ENCODE measurements around the gene TOMM22.
A peak's percentile ranks its signal among the peaks of the same experiment; 100 is the strongest.
"Not testable (repeated sequence)": the region's sequence is repeated elsewhere in the genome, so short reads cannot be mapped to it uniquely, and the experiment has no call there.

Gene TOMM22

DNA sequence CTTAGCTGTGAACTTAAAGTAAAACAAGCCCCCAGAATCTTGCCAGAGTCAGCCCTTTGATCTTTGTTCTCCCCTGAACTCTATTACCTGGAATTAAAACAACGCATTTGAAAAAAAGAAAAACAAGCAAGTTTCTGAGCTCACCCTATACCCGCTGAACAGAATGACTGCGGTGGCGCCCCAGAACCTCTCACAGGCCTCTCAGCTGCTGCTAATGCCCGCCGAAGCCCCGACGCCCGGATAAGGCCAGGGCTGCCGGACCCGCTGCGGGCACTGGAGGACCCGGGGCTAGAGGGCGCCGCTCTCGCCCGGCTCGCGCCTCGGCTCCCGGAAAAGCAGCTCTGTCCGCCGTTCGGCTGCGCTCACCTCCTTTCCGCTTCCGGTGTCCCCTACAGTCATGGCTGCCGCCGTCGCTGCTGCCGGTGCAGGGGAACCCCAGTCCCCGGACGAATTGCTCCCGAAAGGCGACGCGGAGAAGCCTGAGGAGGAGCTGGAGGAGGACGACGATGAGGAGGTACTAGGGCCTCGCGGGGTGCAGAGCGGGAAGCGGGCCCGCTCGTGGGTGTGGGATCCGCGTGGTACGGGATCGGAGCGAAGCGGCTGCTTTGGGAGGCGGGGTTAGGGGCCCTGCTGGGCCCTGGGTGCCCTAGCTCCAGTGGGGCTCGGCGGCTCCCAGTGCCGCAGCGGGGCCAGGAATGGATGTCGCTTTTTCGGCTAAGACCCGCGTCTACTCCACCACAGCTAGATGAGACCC, at the start of gene TOMM22:
TSS of gene TOMM22 (plus strand) at position 376 of the 754 bp plus-strand sequence. CDS start at position 398, 22 bp downstream.
- DNase-seq: peak; percentile 92 to 96 (median 95)

DNA sequence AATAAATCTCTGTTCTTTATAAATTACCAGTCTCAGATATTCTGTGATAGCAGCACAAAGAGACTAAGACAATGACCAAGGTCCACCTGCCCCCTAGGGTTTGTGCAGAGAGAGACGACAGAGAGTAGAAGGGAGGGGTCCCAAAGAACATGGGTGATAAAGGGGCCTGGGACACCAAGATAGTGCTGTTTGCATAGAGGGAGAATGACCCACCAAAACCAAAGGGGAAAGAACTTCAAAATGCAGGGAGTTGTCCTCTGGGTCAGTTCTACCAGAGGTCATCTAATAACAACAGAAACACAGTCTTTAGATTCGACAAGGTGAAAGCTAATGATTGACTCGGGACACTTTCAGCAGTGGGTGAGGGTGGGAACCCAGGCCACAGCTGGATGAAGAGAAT, 49.2 kb upstream of the TOMM22 start:
- no peak for DNase-seq

DNA sequence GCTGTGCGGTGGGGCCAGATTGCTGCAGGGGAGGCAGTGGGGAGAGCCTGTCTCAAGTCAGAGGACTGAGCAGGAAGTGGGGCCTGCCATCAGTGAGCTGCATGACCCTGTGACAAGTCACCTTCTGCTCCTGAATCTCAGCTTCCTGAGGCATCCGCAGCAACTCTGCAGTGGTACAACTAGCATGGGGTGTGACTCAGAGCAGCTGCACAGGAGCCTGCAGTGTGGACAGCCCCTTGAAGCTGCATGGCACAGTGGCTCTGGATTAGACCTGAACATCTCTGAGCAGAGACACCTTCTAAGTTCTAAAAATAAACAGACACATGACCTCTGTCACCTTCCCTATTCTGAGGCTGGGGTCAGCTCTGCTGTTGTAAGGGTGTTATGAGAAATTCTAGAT, 43.5 kb upstream of the TOMM22 start:
- no peak for DNase-seq

DNA sequence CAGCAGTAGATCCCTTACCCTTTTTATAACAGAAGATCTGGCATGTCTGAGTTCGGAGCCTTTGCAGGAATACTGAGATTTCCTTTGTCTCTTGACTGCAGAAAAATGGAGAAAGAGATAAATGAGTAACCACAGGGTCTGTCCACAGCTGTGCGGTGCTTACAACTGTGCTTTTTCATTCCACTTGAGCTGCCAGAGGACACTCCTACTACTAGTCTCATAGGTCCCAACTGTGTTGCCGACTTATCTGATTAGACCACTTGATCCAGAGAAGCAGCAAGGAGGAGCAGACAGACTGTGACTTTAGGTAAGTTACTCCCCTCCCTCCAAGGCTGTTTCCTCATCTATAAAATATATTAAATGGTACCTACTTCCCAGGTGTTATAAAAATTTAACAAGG, 43.0 kb upstream of the TOMM22 start:
- DNase-seq: no peak

DNA sequence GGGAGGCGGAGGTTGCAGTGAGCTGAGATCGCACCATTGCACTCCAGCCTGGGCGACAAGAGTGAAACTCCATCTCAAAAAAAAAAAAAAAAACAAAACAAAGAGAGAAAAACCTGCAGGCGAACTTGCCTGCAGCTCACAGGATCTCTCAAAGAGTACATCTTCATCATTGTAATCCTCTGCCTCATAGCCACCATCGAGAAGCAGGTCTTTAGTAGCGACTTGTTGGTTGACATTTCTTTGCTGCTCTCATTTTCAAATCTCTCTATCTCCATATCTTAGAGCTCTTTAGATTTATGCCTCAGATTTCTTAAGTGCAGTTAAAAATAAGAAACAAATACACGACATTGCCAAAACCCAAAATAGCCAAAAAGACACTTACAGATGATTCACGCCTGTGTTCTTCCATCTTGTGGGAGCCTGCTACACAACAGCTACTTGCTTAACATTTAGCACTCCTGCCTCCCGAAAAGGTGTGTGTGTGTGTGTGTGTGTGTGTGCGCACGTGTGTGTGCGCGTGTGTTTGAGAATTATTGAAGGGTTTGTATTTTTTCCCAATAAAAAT, 40.2 kb upstream of the TOMM22 start:
- no peak for DNase-seq

- DNase-seq: not testable (repeated sequence)
Observed at GRCh38 chr22:38644245-38644644, 37.5 kb upstream of the TOMM22 start.

- DNase-seq: no peak
Observed at GRCh38 chr22:38645430-38645829, 36.3 kb upstream of the TOMM22 start.

DNA sequence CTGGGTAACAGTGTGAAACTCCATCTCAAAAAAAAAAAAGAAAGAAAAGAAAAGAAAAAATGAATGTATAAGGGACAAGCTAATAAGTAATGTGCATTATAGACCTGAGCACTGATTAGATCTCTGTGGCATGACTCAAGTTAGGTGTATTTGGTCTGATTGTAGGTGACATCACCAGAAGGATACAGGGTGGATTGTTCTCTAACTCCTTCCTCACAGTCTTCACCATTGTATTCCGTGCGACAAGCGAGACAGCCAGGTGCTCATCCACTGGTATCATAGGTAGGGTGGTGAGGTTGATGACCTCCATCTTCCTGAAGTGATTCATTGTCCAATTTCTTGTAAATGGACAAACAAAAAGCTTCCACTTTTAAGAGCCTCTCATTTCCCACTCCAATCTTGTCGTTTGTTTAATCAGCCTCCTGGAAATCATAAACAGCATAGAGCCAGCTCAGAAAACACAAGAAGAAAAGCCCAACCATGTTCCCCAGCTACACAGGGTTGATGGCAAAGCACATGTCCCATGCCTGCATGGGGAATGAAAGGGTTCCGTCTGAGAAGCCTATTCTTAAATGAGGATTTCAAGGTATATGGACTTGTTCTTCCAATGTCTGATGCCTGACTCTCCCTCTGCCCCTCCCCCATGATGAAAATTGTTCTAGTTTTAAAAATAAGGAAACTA, 31.8 kb upstream of the TOMM22 start:
- DNase-seq: no peak

- no peak for DNase-seq
Observed at GRCh38 chr22:38652859-38653258, 28.9 kb upstream of the TOMM22 start.

DNA sequence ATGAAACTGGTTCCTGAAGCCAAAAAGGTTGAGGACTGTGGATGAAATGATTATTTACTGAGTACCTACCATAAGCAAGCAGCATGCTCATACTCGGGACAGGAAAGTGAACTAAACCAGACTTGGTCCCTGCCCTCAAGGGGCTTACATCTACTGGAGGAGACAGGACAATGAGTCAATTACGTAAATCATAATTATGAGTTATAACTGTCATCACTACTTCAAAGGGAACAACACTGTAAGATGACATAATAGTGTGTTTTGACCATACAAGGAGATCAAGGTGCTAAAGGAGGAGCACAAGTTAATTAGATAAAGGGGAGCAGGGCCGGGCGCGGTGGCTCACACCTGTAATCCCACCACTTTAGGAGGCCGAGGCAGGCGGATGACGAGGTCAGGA, 28.0 kb upstream of the TOMM22 start:
- DNase-seq: no peak

DNA sequence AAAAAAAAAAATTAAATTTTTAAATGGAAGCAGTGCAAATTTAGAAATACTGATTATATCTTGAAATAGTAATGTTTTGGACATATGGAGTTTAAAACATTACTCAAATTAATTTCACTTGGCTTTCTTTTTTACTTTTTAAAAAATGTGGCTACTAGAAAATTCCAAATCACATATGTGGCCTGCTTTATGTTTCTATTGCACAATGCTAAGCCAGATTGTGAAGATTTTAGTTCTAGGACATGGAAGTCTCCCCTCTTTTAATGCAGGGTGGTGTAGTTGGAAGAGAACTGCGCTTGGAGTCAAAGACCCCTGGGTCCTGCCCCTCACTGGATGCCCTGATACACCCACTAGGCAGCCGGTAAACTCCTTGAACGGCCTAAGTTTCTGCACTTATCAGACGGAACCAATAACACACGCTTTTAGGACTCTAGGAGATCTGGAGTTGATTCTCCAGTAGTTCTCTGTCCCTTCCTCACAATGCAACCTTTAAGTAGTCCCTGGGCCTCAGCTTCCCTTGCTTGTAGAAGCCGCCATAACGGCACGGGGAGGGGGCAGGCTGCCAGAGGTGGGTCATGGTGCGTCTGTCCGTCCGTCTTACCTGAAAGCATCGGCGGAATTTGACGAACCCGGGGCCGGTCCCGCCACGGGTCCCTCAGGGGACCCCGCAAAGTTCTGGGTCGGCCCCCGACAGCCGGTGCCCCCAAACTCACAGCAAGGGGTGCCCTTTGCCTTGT, 26.1 kb upstream of the TOMM22 start:
- DNase-seq: no peak

DNA sequence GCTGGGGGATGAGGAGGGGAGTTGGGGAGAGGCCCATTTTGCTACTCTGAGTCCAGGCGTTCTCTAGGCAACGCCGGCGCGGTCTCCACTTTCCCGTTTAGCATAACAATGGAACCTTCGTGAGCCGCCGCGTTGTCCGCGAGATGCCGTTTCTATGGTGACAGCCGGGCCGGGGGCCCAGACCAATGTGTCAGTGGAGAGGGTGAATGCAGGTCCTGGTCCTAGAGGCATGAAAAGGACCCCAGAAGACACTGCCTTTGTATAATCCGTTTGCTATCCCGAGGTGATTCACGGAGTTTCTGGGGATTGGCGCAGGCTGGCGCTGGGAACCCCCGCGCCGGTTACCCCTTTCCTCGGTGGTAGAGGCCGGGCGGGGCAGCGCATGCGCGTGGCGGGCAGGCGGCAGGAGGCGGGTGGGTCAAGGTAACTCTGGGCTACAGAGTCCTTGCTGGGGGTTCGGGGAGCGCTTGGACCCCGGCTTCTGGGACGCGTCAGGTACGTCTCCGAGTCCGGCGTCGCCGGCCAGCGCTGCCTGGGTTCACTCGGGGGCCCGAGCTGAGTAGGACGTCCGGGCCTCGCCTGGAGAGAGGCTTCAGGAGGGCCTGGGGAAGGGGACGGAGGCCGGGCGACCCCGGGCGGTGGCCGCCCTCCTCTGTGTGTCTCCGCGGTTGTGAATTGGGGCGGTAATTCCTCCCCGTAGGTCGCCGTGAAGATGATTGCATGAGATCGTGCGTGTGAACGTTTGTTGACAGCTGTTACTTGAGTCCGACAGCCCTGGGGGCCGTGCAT, 25.3 kb upstream of the TOMM22 start, which contains the start of the genes CBY1 and FAM227A:
TSS of gene CBY1 (plus strand) at position 383 of the 789 bp plus-strand sequence. CDS start 11,417 bp downstream, outside the sequence.
TSS of gene FAM227A (minus strand) at position 137 of the 789 bp plus-strand sequence. CDS start 6,224 bp downstream, outside the sequence.
- peak; percentile 87 to 93 (median 93) for DNase-seq

DNA sequence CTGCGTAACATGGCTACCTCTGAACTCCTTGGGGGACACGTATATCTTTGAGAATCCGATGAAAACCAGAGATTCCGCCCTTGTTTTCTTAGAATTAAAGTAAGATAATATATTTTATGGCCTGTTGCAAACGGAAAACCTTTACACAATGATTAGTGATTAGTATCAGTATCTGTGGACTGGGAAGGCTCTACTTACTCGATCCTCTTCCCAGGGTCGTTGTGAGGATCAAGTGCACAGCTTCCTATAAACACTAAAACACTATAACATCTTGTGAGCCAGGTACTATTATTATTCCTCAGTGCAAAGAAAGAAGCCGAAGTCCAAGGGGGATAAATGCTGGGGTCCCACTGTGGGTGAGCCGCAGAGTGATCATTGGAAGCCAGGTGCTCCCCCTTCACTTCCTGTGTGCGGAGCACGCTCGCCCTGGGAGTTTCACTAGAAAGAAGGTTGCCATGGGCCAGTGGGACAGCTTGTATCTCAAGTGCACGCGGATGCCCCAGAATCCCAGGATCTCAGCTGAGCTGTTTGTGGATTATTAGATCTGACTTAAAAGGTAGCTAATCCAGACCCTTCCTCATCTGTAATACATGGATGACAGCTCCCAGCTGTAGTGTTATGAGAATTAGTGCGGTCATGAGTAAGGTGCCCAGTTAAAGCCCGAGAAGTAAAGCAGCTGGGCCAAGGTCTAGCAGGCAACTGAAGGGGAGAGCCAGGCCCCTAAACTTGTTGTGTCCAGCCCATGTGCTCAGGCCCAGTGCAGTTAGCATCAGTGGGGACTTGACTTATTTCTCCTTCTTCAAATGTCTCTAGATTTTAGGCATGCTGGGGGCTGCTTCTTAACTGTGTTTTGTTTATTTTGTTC, 24.5 kb upstream of the TOMM22 start:
- peak in 1 of 3 donors; percentile 18 for DNase-seq

GRCh38 chr22:38674888-38675287, 6.9 kb upstream of the TOMM22 start:
- DNase-seq: no peak

DNA sequence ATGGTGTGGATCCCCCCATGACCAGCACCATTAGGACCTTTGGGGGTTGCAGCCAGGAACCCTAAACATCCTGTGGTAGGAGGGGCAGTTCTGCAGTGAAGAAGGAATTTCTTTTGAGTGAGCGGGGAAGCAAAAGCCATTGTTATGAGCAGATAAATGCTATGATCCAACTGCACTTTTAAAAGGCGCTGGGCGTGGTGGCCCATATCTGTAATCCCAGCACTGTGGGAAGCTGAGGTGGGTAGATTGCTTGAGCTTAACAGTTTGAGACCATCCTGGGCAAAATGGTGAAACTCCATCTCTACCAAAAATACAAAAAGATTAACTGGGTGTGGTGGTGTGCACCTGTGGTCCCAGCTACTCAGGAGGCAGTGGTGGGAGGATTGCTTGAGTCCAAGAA, 5.9 kb upstream of the TOMM22 start:
- no peak for DNase-seq

- DNase-seq: no peak
Observed at GRCh38 chr22:38684895-38685294, 3.1 kb downstream of the TOMM22 start.

GRCh38 chr22:38685761-38686160, 4.0 kb downstream of the TOMM22 start:
- DNase-seq: no peak

DNA sequence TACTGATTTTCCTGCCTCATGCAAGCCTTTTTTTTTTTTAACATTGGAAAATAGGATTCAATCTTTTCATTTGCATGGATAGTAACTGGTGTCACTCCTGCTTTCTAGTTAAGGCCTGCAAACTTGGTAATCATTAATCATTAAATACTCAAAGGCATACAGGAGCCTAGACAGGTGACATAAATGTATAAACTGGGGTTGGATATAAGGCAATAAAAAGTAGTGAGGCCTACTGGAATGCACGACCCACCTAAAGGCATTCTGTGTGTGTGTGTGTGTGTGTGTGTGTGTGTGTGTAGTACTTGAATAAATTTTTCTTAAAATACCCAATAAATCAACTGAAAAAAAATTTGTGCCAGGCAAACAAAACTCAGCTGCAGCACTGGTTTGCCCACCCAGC, 7.9 kb downstream of the TOMM22 start:
- no peak for DNase-seq

- DNase-seq: no peak
Observed at GRCh38 chr22:38694049-38694448, 12.3 kb downstream of the TOMM22 start.

GRCh38 chr22:38694940-38695339, 13.2 kb downstream of the TOMM22 start:
- peak; percentile 47 to 72 (median 58) for DNase-seq

Measured in suppressor macrophage treated with lipopolysaccharide for 1 hour (primary cell).